ENCODE results near the gene TTC27. TPM values are rescaled to one million over a fixed set of nuclear protein-coding genes. Genes with fewer than 3 reads are reported as not detected.
A peak's percentile ranks its signal among the peaks of the same experiment; 100 is the strongest.
"Not testable (repeated sequence)": the region's sequence is repeated elsewhere in the genome, so short reads cannot be mapped to it uniquely, and the experiment has no call there.

The TTC27 gene
- polyA plus RNA-seq, 4 donors, result 3.4 to 14.6 (median 8.1) TPM

- H3K27ac ChIP-seq (ENCODE audit: low read depth in 1 of 3, low read length in 2 of 3), result no peak overlapping the region
- FAIRE-seq, result no peak
These were observed 99.3 kb downstream of the TTC27 start for GRCh38 chr2:32727157-32727556.

GRCh38 chr2:32730958-32731357 is 103.1 kb downstream of the TTC27 start:
- H3K4me3 ChIP-seq (ENCODE audit: low read depth in 1 of 3, low read length in 3 of 3); H3K27ac ChIP-seq (ENCODE audit: low read depth in 1 of 3, low read length in 2 of 3); H3K9me3 ChIP-seq (ENCODE audit: control insufficient read depth in 2 of 2, insufficient read depth in 1 of 2, low read depth in 1 of 2, low read length in 1 of 2); H3K4me1 ChIP-seq (ENCODE audit: control insufficient read depth in 3 of 3, insufficient read depth in 2 of 3, low read depth in 1 of 3, low read length in 2 of 3); DNase-seq; FAIRE-seq; H3K36me3 ChIP-seq (ENCODE audit: control insufficient read depth in 3 of 3, insufficient read depth in 2 of 3, low read depth in 1 of 3, low read length in 3 of 3); H3K27me3 ChIP-seq (ENCODE audit: control insufficient read depth in 3 of 3, insufficient read depth in 3 of 3, low read length in 3 of 3): not testable (repeated sequence)
- 96 to 98% (median 97%) methylated on average over 8 of the region's 8 CpGs for WGBS, 3 donors

More at GRCh38 chr2:32727157-32727556, 99.3 kb downstream of the TTC27 start:
- DNase-seq, result no peak
- peaks cover 0 to 12% of the 10 kb centered on the region in 2 donors for H3K9me3 ChIP-seq (ENCODE audit: control insufficient read depth in 2 of 2, insufficient read depth in 1 of 2, low read depth in 1 of 2, low read length in 1 of 2)
- H3K36me3 ChIP-seq (ENCODE audit: control insufficient read depth in 3 of 3, insufficient read depth in 2 of 3, low read depth in 1 of 3, low read length in 3 of 3), result peaks cover 0 to 7% (median 2%) of the 10 kb centered on the region in 3 donors
- H3K27me3 ChIP-seq (ENCODE audit: control insufficient read depth in 3 of 3, insufficient read depth in 3 of 3, low read length in 3 of 3), result no peaks in the 10 kb centered on the region
- H3K4me3 ChIP-seq (ENCODE audit: low read depth in 1 of 3, low read length in 3 of 3), result no peak overlapping the region
- no peaks in the 10 kb centered on the region for H3K4me1 ChIP-seq (ENCODE audit: control insufficient read depth in 3 of 3, insufficient read depth in 2 of 3, low read depth in 1 of 3, low read length in 2 of 3)
- WGBS, 3 donors, result 91 to 97% (median 91%) methylated on average over 1 of the region's 1 CpG

GRCh38 chr2:32732120-32732519 is 104.3 kb downstream of the TTC27 start:
- H3K27me3 ChIP-seq (ENCODE audit: control insufficient read depth in 3 of 3, insufficient read depth in 3 of 3, low read length in 3 of 3), result no peaks in the 10 kb centered on the region
- no peak overlapping the region for H3K4me3 ChIP-seq (ENCODE audit: low read depth in 1 of 3, low read length in 3 of 3)
- H3K4me1 ChIP-seq (ENCODE audit: control insufficient read depth in 3 of 3, insufficient read depth in 2 of 3, low read depth in 1 of 3, low read length in 2 of 3), result no peaks in the 10 kb centered on the region
- DNase-seq, result no peak
- FAIRE-seq, result no peak
- peaks cover 0 to 1% (median 0%) of the 10 kb centered on the region in 3 donors for H3K36me3 ChIP-seq (ENCODE audit: control insufficient read depth in 3 of 3, insufficient read depth in 2 of 3, low read depth in 1 of 3, low read length in 3 of 3)
- WGBS, 3 donors, result 71 to 82% (median 75%) methylated on average over 1 of the region's 1 CpG
- no peak overlapping the region for H3K27ac ChIP-seq (ENCODE audit: low read depth in 1 of 3, low read length in 2 of 3)
- no peaks in the 10 kb centered on the region for H3K9me3 ChIP-seq (ENCODE audit: control insufficient read depth in 2 of 2, insufficient read depth in 1 of 2, low read depth in 1 of 2, low read length in 1 of 2)

GRCh38 chr2:32732912-32733472 is 105.1 kb downstream of the TTC27 start:
- Histone ChIP-seq H3K27ac (ENCODE audit: low read depth in 1 of 3, low read length in 2 of 3) (no peak overlapping the region), H3K9me3 (ENCODE audit: control insufficient read depth in 2 of 2, insufficient read depth in 1 of 2, low read depth in 1 of 2, low read length in 1 of 2) (no peaks in the 10 kb centered on the region), H3K27me3 (ENCODE audit: control insufficient read depth in 3 of 3, insufficient read depth in 3 of 3, low read length in 3 of 3) (no peaks in the 10 kb centered on the region), H3K4me3 (ENCODE audit: low read depth in 1 of 3, low read length in 3 of 3) (no peak overlapping the region), H3K4me1 (ENCODE audit: control insufficient read depth in 3 of 3, insufficient read depth in 2 of 3, low read depth in 1 of 3, low read length in 2 of 3) (no peaks in the 10 kb centered on the region), H3K36me3 (ENCODE audit: control insufficient read depth in 3 of 3, insufficient read depth in 2 of 3, low read depth in 1 of 3, low read length in 3 of 3) (peaks cover 0 to 1% (median 0%) of the 10 kb centered on the region in 3 donors)
- no peak for FAIRE-seq
- 91 to 98% (median 93%) methylated on average over 2 of the region's 2 CpGs for WGBS, 3 donors
- no peak for DNase-seq

- FAIRE-seq (no peak), DNase-seq (no peak)
- 70 to 86% (median 73%) methylated on average over 1 of the region's 1 CpG for WGBS, 3 donors
- Histone ChIP-seq H3K9me3 (ENCODE audit: control insufficient read depth in 2 of 2, insufficient read depth in 1 of 2, low read depth in 1 of 2, low read length in 1 of 2) (no peaks in the 10 kb centered on the region), H3K27me3 (ENCODE audit: control insufficient read depth in 3 of 3, insufficient read depth in 3 of 3, low read length in 3 of 3) (no peaks in the 10 kb centered on the region), H3K4me1 (ENCODE audit: control insufficient read depth in 3 of 3, insufficient read depth in 2 of 3, low read depth in 1 of 3, low read length in 2 of 3) (no peaks in the 10 kb centered on the region), H3K4me3 (ENCODE audit: low read depth in 1 of 3, low read length in 3 of 3) (no peak overlapping the region), H3K27ac (ENCODE audit: low read depth in 1 of 3, low read length in 2 of 3) (no peak overlapping the region), H3K36me3 (ENCODE audit: control insufficient read depth in 3 of 3, insufficient read depth in 2 of 3, low read depth in 1 of 3, low read length in 3 of 3) (peaks cover 0 to 1% (median 0%) of the 10 kb centered on the region in 3 donors)
These were observed 107.5 kb downstream of the TTC27 start for GRCh38 chr2:32735348-32735747.

- no peaks in the 10 kb centered on the region for H3K27me3 ChIP-seq (ENCODE audit: control insufficient read depth in 3 of 3, insufficient read depth in 3 of 3, low read length in 3 of 3)
- no peak overlapping the region for H3K4me3 ChIP-seq (ENCODE audit: low read depth in 1 of 3, low read length in 3 of 3)
- no peaks in the 10 kb centered on the region for H3K4me1 ChIP-seq (ENCODE audit: control insufficient read depth in 3 of 3, insufficient read depth in 2 of 3, low read depth in 1 of 3, low read length in 2 of 3)
- FAIRE-seq (no peak), DNase-seq (no peak)
- WGBS, 3 donors, result 82 to 96% (median 91%) methylated on average over 2 of the region's 2 CpGs
- H3K27ac ChIP-seq (ENCODE audit: low read depth in 1 of 3, low read length in 2 of 3), result no peak overlapping the region
- H3K9me3 ChIP-seq (ENCODE audit: control insufficient read depth in 2 of 2, insufficient read depth in 1 of 2, low read depth in 1 of 2, low read length in 1 of 2), result no peaks in the 10 kb centered on the region
- H3K36me3 ChIP-seq (ENCODE audit: control insufficient read depth in 3 of 3, insufficient read depth in 2 of 3, low read depth in 1 of 3, low read length in 3 of 3), result peaks cover 0 to 3% (median 0%) of the 10 kb centered on the region in 3 donors
These were observed 111.1 kb downstream of the TTC27 start for GRCh38 chr2:32738939-32739338.

- no peak overlapping the region for H3K4me3 ChIP-seq (ENCODE audit: low read depth in 1 of 3, low read length in 3 of 3)
These were observed 111.8 kb downstream of the TTC27 start for GRCh38 chr2:32739664-32740063.

GRCh38 chr2:32741575-32741974 is 113.7 kb downstream of the TTC27 start:
- H3K27me3 ChIP-seq (ENCODE audit: control insufficient read depth in 3 of 3, insufficient read depth in 3 of 3, low read length in 3 of 3), result no peaks in the 10 kb centered on the region
- 90 to 100% (median 93%) methylated on average over 1 of the region's 1 CpG for WGBS, 3 donors
- FAIRE-seq (no peak), DNase-seq (no peak)
- H3K9me3 ChIP-seq (ENCODE audit: control insufficient read depth in 2 of 2, insufficient read depth in 1 of 2, low read depth in 1 of 2, low read length in 1 of 2), result no peaks in the 10 kb centered on the region
- no peaks in the 10 kb centered on the region for H3K4me1 ChIP-seq (ENCODE audit: control insufficient read depth in 3 of 3, insufficient read depth in 2 of 3, low read depth in 1 of 3, low read length in 2 of 3)
- H3K27ac ChIP-seq (ENCODE audit: low read depth in 1 of 3, low read length in 2 of 3), result no peak overlapping the region
- no peak overlapping the region for H3K4me3 ChIP-seq (ENCODE audit: low read depth in 1 of 3, low read length in 3 of 3)
- H3K36me3 ChIP-seq (ENCODE audit: control insufficient read depth in 3 of 3, insufficient read depth in 2 of 3, low read depth in 1 of 3, low read length in 3 of 3), result peaks cover 0 to 2% (median 0%) of the 10 kb centered on the region in 3 donors

More at GRCh38 chr2:32739664-32740063, 111.8 kb downstream of the TTC27 start:
- DNase-seq (no peak), FAIRE-seq (no peak)
- H3K36me3 ChIP-seq (ENCODE audit: control insufficient read depth in 3 of 3, insufficient read depth in 2 of 3, low read depth in 1 of 3, low read length in 3 of 3), result peaks cover 0 to 3% (median 0%) of the 10 kb centered on the region in 3 donors
- H3K27me3 ChIP-seq (ENCODE audit: control insufficient read depth in 3 of 3, insufficient read depth in 3 of 3, low read length in 3 of 3), result no peaks in the 10 kb centered on the region
- no peak overlapping the region for H3K27ac ChIP-seq (ENCODE audit: low read depth in 1 of 3, low read length in 2 of 3)
- WGBS, 3 donors, result 84 to 97% (median 95%) methylated on average over 2 of the region's 2 CpGs
- H3K4me1 ChIP-seq (ENCODE audit: control insufficient read depth in 3 of 3, insufficient read depth in 2 of 3, low read depth in 1 of 3, low read length in 2 of 3), result no peaks in the 10 kb centered on the region
- no peaks in the 10 kb centered on the region for H3K9me3 ChIP-seq (ENCODE audit: control insufficient read depth in 2 of 2, insufficient read depth in 1 of 2, low read depth in 1 of 2, low read length in 1 of 2)

- H3K4me3 ChIP-seq (ENCODE audit: low read depth in 1 of 3, low read length in 3 of 3), result no peak overlapping the region
- no peaks in the 10 kb centered on the region for H3K9me3 ChIP-seq (ENCODE audit: control insufficient read depth in 2 of 2, insufficient read depth in 1 of 2, low read depth in 1 of 2, low read length in 1 of 2)
- FAIRE-seq, result no peak
- H3K4me1 ChIP-seq (ENCODE audit: control insufficient read depth in 3 of 3, insufficient read depth in 2 of 3, low read depth in 1 of 3, low read length in 2 of 3), result no peaks in the 10 kb centered on the region
- WGBS, 3 donors, result 89 to 92% (median 89%) methylated on average over 2 of the region's 2 CpGs
- H3K27ac ChIP-seq (ENCODE audit: low read depth in 1 of 3, low read length in 2 of 3), result no peak overlapping the region
- peak in 1 of 2 donors; percentile 2 for DNase-seq
- H3K27me3 ChIP-seq (ENCODE audit: control insufficient read depth in 3 of 3, insufficient read depth in 3 of 3, low read length in 3 of 3), result no peaks in the 10 kb centered on the region
- peaks cover 0 to 1% (median 0%) of the 10 kb centered on the region in 3 donors for H3K36me3 ChIP-seq (ENCODE audit: control insufficient read depth in 3 of 3, insufficient read depth in 2 of 3, low read depth in 1 of 3, low read length in 3 of 3)
These were observed 114.5 kb downstream of the TTC27 start for GRCh38 chr2:32742376-32742775.
